Neural progenitor cell (in vitro differentiated cells): Measurements from ENCODE around the gene SHROOM2.

Source experiments
- EZH2 ChIP-seq: fragments of 200-600 bp; sonication (generic); IDR thresholded peaks from 2 replicates; pipeline ENCODE4 v1.6.1; 2017; ENCODE audit warnings: antibody characterized with exemption, mild to moderate bottlenecking, moderate library complexity
- TF ChIP-seq, protein P1 (sequence below): fragments of 200-600 bp; sonication (generic); IDR thresholded peaks from 2 replicates; pipeline ENCODE4 v1.5.1; 2017; ENCODE audit warnings: antibody characterized with exemption, mild to moderate bottlenecking

DNA sequence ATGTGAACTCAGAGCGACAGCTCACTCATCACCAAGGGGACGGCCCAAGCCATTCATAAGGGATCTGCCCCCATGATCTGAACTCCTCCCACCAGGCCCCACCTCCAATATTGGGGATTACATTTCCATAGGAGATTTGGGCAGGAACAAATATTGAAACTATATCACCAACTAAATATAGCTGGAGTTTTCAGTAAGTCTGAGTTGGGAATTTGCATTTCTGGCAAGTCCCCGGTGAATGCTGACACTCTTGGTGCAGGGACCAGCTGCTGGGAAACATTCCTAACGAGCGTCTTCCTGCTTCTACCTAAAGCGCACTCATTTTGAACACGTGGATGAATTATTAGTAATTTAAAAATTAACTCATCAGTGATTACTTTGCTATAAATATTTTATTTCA is 194.2 kb downstream of the SHROOM2 start:
- TF ChIP-seq, protein P1, sequence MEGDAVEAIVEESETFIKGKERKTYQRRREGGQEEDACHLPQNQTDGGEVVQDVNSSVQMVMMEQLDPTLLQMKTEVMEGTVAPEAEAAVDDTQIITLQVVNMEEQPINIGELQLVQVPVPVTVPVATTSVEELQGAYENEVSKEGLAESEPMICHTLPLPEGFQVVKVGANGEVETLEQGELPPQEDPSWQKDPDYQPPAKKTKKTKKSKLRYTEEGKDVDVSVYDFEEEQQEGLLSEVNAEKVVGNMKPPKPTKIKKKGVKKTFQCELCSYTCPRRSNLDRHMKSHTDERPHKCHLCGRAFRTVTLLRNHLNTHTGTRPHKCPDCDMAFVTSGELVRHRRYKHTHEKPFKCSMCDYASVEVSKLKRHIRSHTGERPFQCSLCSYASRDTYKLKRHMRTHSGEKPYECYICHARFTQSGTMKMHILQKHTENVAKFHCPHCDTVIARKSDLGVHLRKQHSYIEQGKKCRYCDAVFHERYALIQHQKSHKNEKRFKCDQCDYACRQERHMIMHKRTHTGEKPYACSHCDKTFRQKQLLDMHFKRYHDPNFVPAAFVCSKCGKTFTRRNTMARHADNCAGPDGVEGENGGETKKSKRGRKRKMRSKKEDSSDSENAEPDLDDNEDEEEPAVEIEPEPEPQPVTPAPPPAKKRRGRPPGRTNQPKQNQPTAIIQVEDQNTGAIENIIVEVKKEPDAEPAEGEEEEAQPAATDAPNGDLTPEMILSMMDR, result no peak
- no peak for TF ChIP-seq EZH2
